Activated naive CD4-positive, alpha-beta T cell treated with anti-CD3 and anti-CD28 coated beads, Interleukin-2, amount 50 U/mL, for 16 hours (primary cell): ENCODE results near the gene CHRM2.

ENCODE experiments used
- DNase-seq: peaks from one replicate; pipeline ENCODE4 v3.0.0-alpha.2; 2020

CHRM2 gene

DNA sequence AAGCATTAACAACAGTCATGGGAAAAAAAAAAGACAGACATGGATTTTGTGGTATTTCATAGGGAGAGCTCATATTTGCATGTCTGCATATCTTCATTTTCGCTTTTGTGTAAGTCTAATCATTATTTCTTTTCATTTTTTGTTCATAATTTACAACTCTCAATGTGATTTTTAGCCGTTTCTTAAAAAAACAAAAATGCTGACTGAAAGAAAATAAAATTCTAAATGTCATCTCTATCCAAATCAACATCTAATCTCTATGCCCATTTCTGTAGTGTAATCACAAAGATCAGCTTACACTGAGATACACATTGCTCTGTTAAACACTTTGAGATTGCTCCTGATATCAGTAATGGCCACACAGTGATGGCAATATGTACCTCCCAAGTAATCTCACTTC lies 29.2 kb downstream of the CHRM2 start:
- no peak for DNase-seq

DNA sequence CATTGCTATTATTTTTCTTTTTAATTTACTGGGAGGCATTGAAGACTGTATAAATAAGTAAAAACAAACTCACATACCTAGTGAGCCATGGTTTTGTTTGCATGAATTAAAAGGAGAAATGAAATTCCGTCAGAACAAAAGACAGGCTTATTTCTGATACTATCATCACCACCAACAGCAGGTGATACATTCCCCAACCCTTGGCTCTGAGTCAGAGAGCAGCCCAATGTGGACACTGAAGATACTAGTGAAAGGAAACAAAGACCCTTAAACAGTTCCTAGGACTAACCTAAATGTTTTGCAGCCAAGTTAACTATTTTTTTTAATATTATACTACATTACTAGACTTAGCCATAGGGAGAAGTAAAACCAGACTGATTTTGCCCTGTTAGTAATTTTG lies 31.6 kb downstream of the CHRM2 start:
- DNase-seq: no peak

GRCh38 chr7:136910771-136911170 lies 42.3 kb downstream of the CHRM2 start:
- DNase-seq: no peak

- no peak for DNase-seq
Observed at GRCh38 chr7:136911344-136911743, 42.9 kb downstream of the CHRM2 start.

- no peak for DNase-seq
Observed at GRCh38 chr7:136912339-136912738, 43.9 kb downstream of the CHRM2 start.

GRCh38 chr7:136914016-136914415 lies 45.6 kb downstream of the CHRM2 start:
- no peak for DNase-seq

DNA sequence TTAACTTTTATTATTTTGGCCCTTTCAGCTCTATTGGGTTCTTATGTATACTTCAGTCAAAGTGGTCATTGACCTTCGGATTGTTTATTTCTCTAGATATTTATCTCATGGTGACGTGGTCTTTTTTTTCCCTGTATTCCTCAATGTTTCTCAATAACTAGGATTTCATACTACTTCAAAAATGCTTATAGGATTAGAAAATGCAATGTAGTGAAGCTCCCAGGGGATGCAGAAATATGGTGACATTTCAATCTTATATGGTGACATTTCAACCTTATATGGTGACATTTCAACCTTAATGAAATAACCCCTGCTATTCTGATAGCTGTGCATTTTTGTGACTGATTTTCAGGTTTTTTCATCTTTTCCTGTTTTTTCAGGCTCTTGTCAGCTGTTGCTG lies 51.4 kb downstream of the CHRM2 start:
- no peak for DNase-seq

- DNase-seq: no peak
Observed at GRCh38 chr7:136923111-136923667, 54.7 kb downstream of the CHRM2 start.

- DNase-seq: no peak
Observed at GRCh38 chr7:136925044-136925443, 56.6 kb downstream of the CHRM2 start.

- no peak for DNase-seq
Observed at GRCh38 chr7:136925556-136925955, 57.1 kb downstream of the CHRM2 start.

GRCh38 chr7:136931169-136931867 lies 62.9 kb downstream of the CHRM2 start:
- no peak for DNase-seq

- no peak for DNase-seq
Observed at GRCh38 chr7:136937436-136937835, 69.0 kb downstream of the CHRM2 start.

DNA sequence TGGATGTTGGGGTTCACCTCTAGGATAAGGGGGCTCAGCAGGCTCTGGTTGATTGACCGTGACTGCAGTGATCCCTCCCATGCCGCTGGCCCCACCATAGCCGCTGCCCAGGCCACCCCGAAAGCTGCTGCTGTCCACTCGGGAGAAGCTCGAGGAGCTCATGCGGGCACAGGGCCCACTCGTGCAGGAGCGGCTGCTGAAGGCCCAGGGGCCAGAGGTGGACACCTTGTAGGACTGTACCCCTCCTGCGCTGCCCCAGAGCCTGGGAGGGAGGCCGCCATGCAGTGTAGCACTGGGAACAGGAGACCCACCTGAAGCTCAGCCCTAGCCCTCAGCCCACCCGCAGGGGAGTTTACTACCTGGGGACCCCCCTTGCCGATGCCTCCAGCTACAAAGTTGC lies 70.0 kb downstream of the CHRM2 start:
- no peak for DNase-seq

GRCh38 chr7:136940122-136940521 lies 71.7 kb downstream of the CHRM2 start:
- DNase-seq: no peak

DNA sequence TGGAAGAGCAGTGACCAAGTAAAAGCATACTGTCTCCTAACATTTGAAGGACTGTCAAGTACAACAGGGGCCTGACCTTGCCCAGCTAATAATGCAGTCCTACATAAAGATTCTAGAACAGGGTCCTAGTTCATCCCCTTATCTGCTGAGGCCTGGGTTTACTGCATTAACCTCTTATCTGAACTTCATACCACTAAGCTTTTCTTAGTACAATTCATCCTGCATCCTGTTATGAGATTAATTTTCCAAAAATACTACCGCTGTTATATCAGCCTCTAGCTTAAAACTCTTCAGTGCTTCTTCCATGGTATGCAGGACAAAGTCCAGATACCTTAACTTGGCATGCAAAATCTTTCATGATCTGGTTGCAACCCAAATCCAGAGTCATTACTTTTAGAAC lies 72.5 kb downstream of the CHRM2 start:
- no peak for DNase-seq

- no peak for DNase-seq
Observed at GRCh38 chr7:136941816-136942215, 73.4 kb downstream of the CHRM2 start.

- DNase-seq: no peak
Observed at GRCh38 chr7:136942401-136942800, 73.9 kb downstream of the CHRM2 start.

- no peak for DNase-seq
Observed at GRCh38 chr7:136942994-136943393, 74.5 kb downstream of the CHRM2 start.

DNA sequence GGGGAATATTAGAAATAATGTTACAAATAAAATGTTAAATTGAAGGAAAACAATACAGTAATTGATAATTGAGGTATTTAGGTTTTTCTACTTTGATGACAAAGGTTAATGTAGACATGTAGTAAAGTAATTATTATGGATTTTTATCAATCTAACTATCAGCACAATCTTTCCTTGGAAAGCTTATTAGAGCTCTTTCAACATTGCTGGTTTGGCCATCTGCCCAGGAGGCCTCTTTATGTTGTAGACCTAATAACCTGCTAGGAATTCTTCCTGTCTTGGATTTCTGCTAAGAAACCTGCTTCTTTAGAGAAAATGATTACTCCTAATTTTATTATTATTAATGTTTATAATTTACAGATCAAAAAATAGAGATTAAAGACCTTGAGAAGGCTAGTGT lies 78.9 kb downstream of the CHRM2 start:
- no peak for DNase-seq

- no peak for DNase-seq
Observed at GRCh38 chr7:136950331-136950730, 81.9 kb downstream of the CHRM2 start.

DNA sequence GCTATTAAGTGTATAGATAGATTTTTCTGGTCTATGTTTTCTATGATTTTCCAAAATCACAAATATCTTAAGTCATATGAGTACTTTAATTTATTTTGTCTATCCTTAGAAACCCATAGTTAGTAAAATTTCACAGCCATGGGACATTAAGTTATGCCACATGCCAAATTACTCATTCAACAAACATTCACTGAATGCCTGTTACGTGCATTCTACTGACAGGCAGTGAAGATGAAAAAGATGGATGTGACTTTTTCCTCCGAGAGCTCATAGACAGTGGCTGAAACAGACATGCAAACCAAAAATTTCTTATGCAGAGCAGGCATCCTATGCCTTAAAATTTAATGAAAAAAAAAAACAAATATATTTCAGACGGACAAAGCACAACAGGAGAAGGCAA lies 84.9 kb downstream of the CHRM2 start:
- no peak for DNase-seq

- DNase-seq: no peak
Observed at GRCh38 chr7:136956232-136956631, 87.8 kb downstream of the CHRM2 start.

- DNase-seq: no peak
Observed at GRCh38 chr7:136956671-136957070, 88.2 kb downstream of the CHRM2 start.

DNA sequence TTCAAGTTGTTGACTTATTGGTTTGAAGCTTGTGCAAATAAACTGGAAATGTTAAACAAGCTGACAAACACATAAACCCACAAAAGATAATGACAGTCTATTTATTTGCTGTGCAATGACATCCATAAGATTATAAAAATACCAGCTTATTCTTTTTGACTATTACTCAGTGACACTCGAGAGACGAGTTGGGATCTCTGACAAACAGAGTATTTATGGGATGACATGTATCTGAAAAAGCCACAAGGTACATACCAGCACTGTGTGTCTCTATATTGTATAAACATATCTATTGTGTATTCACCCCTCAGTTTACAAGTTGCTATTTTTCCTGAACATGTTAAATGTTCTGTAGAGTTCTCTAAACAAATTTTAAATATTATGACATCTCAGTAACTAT lies 88.9 kb downstream of the CHRM2 start:
- DNase-seq: no peak

DNA sequence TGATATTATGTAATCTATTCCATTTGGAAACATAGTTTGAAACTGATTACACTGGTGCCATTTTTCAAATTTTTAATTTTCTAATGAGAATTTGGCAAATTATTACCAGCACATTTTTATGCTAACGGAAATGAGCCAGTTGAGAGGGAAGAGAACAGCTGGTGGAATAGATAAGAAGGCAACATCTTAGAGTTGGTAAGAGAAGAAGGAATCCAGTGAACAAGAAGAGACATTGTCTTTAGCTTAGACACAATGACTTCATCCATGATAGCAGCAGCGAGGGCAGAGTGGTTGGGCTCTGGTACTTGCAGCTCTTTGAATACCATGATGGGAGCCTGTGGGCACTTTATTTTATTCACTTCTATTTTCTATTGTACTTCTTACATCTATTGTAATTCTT lies 89.6 kb downstream of the CHRM2 start:
- DNase-seq: no peak
